Left lung (tissue), 10 donors: Measurements from ENCODE around the gene SPOCK1. TPM values are rescaled to one million over a fixed set of nuclear protein-coding genes. Genes with fewer than 3 reads are reported as not detected.
A peak's percentile ranks its signal among the peaks of the same experiment; 100 is the strongest.
"Not testable (repeated sequence)": the region's sequence is repeated elsewhere in the genome, so short reads cannot be mapped to it uniquely, and the experiment has no call there.

ENCODE experiments used
- ATAC-seq: fragments of 200-7000 bp; cut with Tn5 transposase; one replicate; pipeline ENCODE4 v1.9.1; 2020; ENCODE audit warnings: moderate library complexity
- DNase-seq, 4 donors: peaks; one replicate each; pipeline ENCODE4 v3.0.0-alpha.2; 2013 to 2020
- H3K27ac ChIP-seq, 2 donors: fragments of 200-600 bp; sonication (generic) in 1 of 2; one replicate each; pipeline versions ENCODE4 v1.5.0 to v1.8.0; 2020 to 2021
- H3K27me3 ChIP-seq, 2 donors: fragments of 200-600 bp; sonication (generic) in 1 of 2; one replicate each; pipeline versions ENCODE4 v1.5.0 to v1.8.0; 2020 to 2021
- H3K36me3 ChIP-seq, 2 donors: fragments of 200-600 bp; sonication (generic) in 1 of 2; one replicate each; pipeline versions ENCODE4 v1.5.0 to v1.8.0; 2020 to 2021
- H3K4me1 ChIP-seq, 2 donors: fragments of 200-600 bp; one replicate each; pipeline ENCODE4 v1.8.0; 2021
- H3K4me3 ChIP-seq, 2 donors: fragments of 200-600 bp; sonication (generic) in 1 of 2; one replicate each; pipeline versions ENCODE4 v1.5.0 to v1.8.0; 2020 to 2021; ENCODE audit warnings: mild to moderate bottlenecking in 1 of 2
- H3K9me3 ChIP-seq, 2 donors: fragments of 200-600 bp; sonication (generic) in 1 of 2; one replicate each; pipeline versions ENCODE4 v1.5.0 to v1.8.0; 2020 to 2021
- CTCF ChIP-seq, 2 donors: fragments of 200-600 bp; sonication (generic) in 1 of 2; IDR thresholded peaks; one replicate each; pipeline versions ENCODE4 v1.5.0 to v1.8.0; 2021; ENCODE audit warnings: antibody characterized with exemption in 2 of 2
- intact Hi-C, 2 donors: fragments of 100-400 bp; cut with DNase I; formaldehyde crosslinking; loops; one replicate each; pipeline versions ENCODE4 v1.11.2 to v1.14.2; 2022
- polyA plus RNA-seq, 6 donors: library from polyadenylated mRNA; unstranded; fragments of 120-200 nt; gene quantifications; one replicate each; pipeline ENCODE4 v1.2.1, GENCODE V29; 2013; ENCODE audit not compliant: insufficient read length in 6 of 6
- total RNA-seq, 2 donors: library from RNA; stranded (reverse); fragmentation: NEBNext Ultra II Directional; extraction: Animal tissue kit (Norgen Biotek cat#: 25700); gene quantifications; one replicate each; pipeline ENCODE4 v1.2.1, GENCODE V29; 2021
- donor health status: DM: no; HTN: yes; CAD: no.
- donor health status: DM: no; HTN: no; CAD: no.

SPOCK1 gene
- total and polyA plus RNA-seq, 8 donors: 0.43 to 7.6 (median 0.73) TPM

GRCh38 chr5:136963504-136963903, 535.6 kb downstream of the SPOCK1 start:
- DNase-seq: no peak
- Histone ChIP-seq H3K9me3 (peaks cover 0 to 27% of the 10 kb centered on the region in 2 donors), H3K4me1 (no peaks in the 10 kb centered on the region), H3K27ac (no peak overlapping the region), H3K4me3 (no peak overlapping the region), H3K36me3 (no peaks in the 10 kb centered on the region), H3K27me3 (no peaks in the 10 kb centered on the region)
- no peak for TF ChIP-seq CTCF (IDR thresholded peaks at IDR 0.05)
- intact Hi-C loops: no loop called here
- ATAC-seq: no peak

- Histone ChIP-seq H3K27me3 (no peaks in the 10 kb centered on the region), H3K4me3 (no peak overlapping the region), H3K9me3 (peaks cover 0 to 23% of the 10 kb centered on the region in 2 donors), H3K27ac (no peak overlapping the region), H3K36me3 (no peaks in the 10 kb centered on the region), H3K4me1 (no peaks in the 10 kb centered on the region)
- no peak for DNase-seq
- ATAC-seq: no peak
- no peak for TF ChIP-seq CTCF (IDR thresholded peaks at IDR 0.05)
- intact Hi-C loops: no loop called here
These were observed 541.7 kb downstream of the SPOCK1 start for GRCh38 chr5:136957428-136957827.

- intact Hi-C loops, H3K9me3 ChIP-seq, H3K4me3 ChIP-seq, H3K27ac ChIP-seq, H3K27me3 ChIP-seq, H3K4me1 ChIP-seq, DNase-seq, H3K36me3 ChIP-seq: not testable (repeated sequence)
- ATAC-seq: peak; percentile 81
These were observed 545.0 kb downstream of the SPOCK1 start for GRCh38 chr5:136954142-136954541.

- ATAC-seq: peak; percentile 97
- intact Hi-C loops: not testable (repeated sequence)
- peak; percentile 7 to 62 (median 54) for DNase-seq
These were observed 545.6 kb downstream of the SPOCK1 start for GRCh38 chr5:136953346-136954069.

GRCh38 chr5:136927571-136927970, 571.6 kb downstream of the SPOCK1 start:
- no peaks in the 10 kb centered on the region for H3K36me3 ChIP-seq
- H3K4me3 ChIP-seq: no peak overlapping the region
- H3K27me3 ChIP-seq: no peaks in the 10 kb centered on the region
- no peak for DNase-seq
- no peaks in the 10 kb centered on the region for H3K4me1 ChIP-seq
- no peak overlapping the region for H3K27ac ChIP-seq
- TF ChIP-seq CTCF (IDR thresholded peaks at IDR 0.05): no peak
- intact Hi-C loops: no loop called here
- ATAC-seq: no peak
- peaks cover 0 to 7% of the 10 kb centered on the region in 2 donors for H3K9me3 ChIP-seq

More at GRCh38 chr5:136953346-136954069, 545.6 kb downstream of the SPOCK1 start:
- H3K4me3 ChIP-seq, H3K4me1 ChIP-seq, H3K27me3 ChIP-seq, H3K27ac ChIP-seq, H3K36me3 ChIP-seq: not testable (repeated sequence)
- H3K9me3 ChIP-seq: peaks cover 0 to 13% of the 10 kb centered on the region in 2 donors

- H3K4me1 ChIP-seq: no peaks in the 10 kb centered on the region
- intact Hi-C loops: no loop called here
- H3K4me3 ChIP-seq: no peak overlapping the region
- no peaks in the 10 kb centered on the region for H3K27me3 ChIP-seq
- no peak for ATAC-seq
- no peak for DNase-seq
- peaks cover 0 to 5% of the 10 kb centered on the region in 2 donors for H3K9me3 ChIP-seq
- H3K27ac ChIP-seq: no peak overlapping the region
- TF ChIP-seq CTCF (IDR thresholded peaks at IDR 0.05): no peak
- H3K36me3 ChIP-seq: no peaks in the 10 kb centered on the region
These were observed 573.1 kb downstream of the SPOCK1 start for GRCh38 chr5:136926073-136926472.

Other genes starting within 250 kb of the SPOCK1 start
- 1 to 10 TPM; 5.4 to 5.5 TPM for gene KLHL3, start 236.8 kb upstream of the SPOCK1 start, total RNA-seq
- gene KLHL3, start 236.8 kb upstream of the SPOCK1 start, polyA plus RNA-seq: 10 to 100 TPM; 27.0 to 35.7 (median 32.5) TPM